Mesendoderm (in vitro differentiated cells): ENCODE data around the gene DENND4B.
A peak's percentile ranks its signal among the peaks of the same experiment; 100 is the strongest.

Experiments
- DNase-seq: peaks from one replicate; pipeline ENCODE4 v3.0.0; 2013
- H2AK5ac ChIP-seq: 2 replicates; pipeline ENCODE4 v1.6.1; 2013; ENCODE audit warnings: low read length, inconsistent platforms
- H2BK120ac ChIP-seq: 2 replicates; pipeline ENCODE4 v1.6.1; 2013; ENCODE audit warnings: low read depth, mild to moderate bottlenecking, low read length, moderate library complexity, mixed read lengths
- H2BK15ac ChIP-seq: replicated peaks from 2 replicates; pipeline ENCODE4 v1.6.1; 2013; ENCODE audit warnings: low read depth, mild to moderate bottlenecking, moderate library complexity
- H2BK5ac ChIP-seq: 2 replicates; pipeline ENCODE4 v1.6.1; 2013; ENCODE audit warnings: low read length, inconsistent platforms
- H3K18ac ChIP-seq: 2 replicates; pipeline ENCODE4 v1.6.1; 2013; ENCODE audit warnings: mild to moderate bottlenecking, low read length, mixed read lengths
- H3K23ac ChIP-seq: one replicate; pipeline ENCODE4 v1.6.1; 2013; ENCODE audit warnings: low read length
- H3K27ac ChIP-seq: 2 replicates; pipeline ENCODE4 v1.5.1; 2013; ENCODE audit warnings: low read depth, mild to moderate bottlenecking, inconsistent platforms, low read length, moderate library complexity
- H3K27me3 ChIP-seq: 2 replicates; pipeline ENCODE4 v1.6.1; 2013; ENCODE audit warnings: low read length, control low read depth, mild to moderate bottlenecking, inconsistent platforms; ENCODE audit not compliant: insufficient read depth, poor library complexity
- H3K36me3 ChIP-seq: 2 replicates; pipeline ENCODE4 v1.6.1; 2013; ENCODE audit warnings: low read length, inconsistent platforms; ENCODE audit not compliant: control insufficient read depth, insufficient read depth
- H3K4ac ChIP-seq: one replicate; pipeline ENCODE4 v1.6.1; 2013; ENCODE audit warnings: low read depth, mild to moderate bottlenecking, low read length, moderate library complexity
- H3K4me1 ChIP-seq: 2 replicates; pipeline ENCODE4 v1.6.1; 2013; ENCODE audit warnings: low read depth, low read length, inconsistent platforms; ENCODE audit not compliant: control insufficient read depth
- H3K4me2 ChIP-seq: 2 replicates; pipeline ENCODE4 v1.6.1; 2013; ENCODE audit warnings: low read length
- H3K4me3 ChIP-seq: 2 replicates; pipeline ENCODE4 v1.5.1; 2013; ENCODE audit warnings: mild to moderate bottlenecking, low read length
- H3K56ac ChIP-seq: one replicate; pipeline ENCODE4 v1.6.1; 2013; ENCODE audit warnings: low read length
- H3K79me1 ChIP-seq: 2 replicates; pipeline ENCODE4 v1.6.1; 2013; ENCODE audit warnings: low read length, inconsistent platforms
- H3K79me2 ChIP-seq: 2 replicates; pipeline ENCODE4 v1.6.1; 2013; ENCODE audit warnings: mild to moderate bottlenecking, low read length; ENCODE audit not compliant: control insufficient read depth, insufficient read depth
- H3K9ac ChIP-seq: 2 replicates; pipeline ENCODE4 v1.6.1; 2013; ENCODE audit warnings: low read length, inconsistent platforms
- H4K5ac ChIP-seq: one replicate; pipeline ENCODE4 v1.6.1; 2013; ENCODE audit warnings: low read length
- H4K8ac ChIP-seq: one replicate; pipeline ENCODE4 v1.6.1; 2013; ENCODE audit warnings: low read depth, mild to moderate bottlenecking, control low read depth, low read length, moderate library complexity
- WGBS: extraction: QIAGEN DNeasy Blood & Tissue Kit; methylation state at CpG from one replicate; pipeline ENCODE4 v1.1.7; 2013; ENCODE audit warnings: low lambda C conversion rate, missing lambda C conversion rate; ENCODE audit not compliant: insufficient coverage; ENCODE audit errors: extremely low coverage; 5-methylcytosine and 5-hydroxymethylcytosine counted together

DENND4B gene

GRCh38 chr1:153957744-153958110, 11.2 kb upstream of the DENND4B start:
- H4K5ac ChIP-seq = no peak overlapping the region
- no peak overlapping the region for H2AK5ac ChIP-seq
- H3K79me2 ChIP-seq = peaks cover 64% of the 10 kb centered on the region
- H2BK15ac ChIP-seq = no peak overlapping the region
- no peak overlapping the region for H2BK5ac ChIP-seq
- peak overlapping the region; percentile 95 for H3K4me3 ChIP-seq
- H3K36me3 ChIP-seq = peaks cover 8% of the 10 kb centered on the region
- no CpG with 5 or more reads among the region's 13 CpGs for whole genome bisulfite sequencing
- H3K23ac ChIP-seq = peak overlapping the region; percentile 7
- H3K9ac ChIP-seq = peak overlapping the region; percentile 88
- H3K79me1 ChIP-seq = peaks cover 38% of the 10 kb centered on the region
- peak; percentile 42 for DNase-seq
- H3K4me2 ChIP-seq = peak overlapping the region; percentile 90
- H4K8ac ChIP-seq = no peak overlapping the region
- H2BK120ac ChIP-seq = no peak overlapping the region
- H3K56ac ChIP-seq = peak overlapping the region; percentile 96
- H3K4ac ChIP-seq = no peak overlapping the region
- peaks cover 9% of the 10 kb centered on the region for H3K4me1 ChIP-seq
- no peak overlapping the region for H3K18ac ChIP-seq
- H3K27ac ChIP-seq = peak overlapping the region; percentile 80
- no peaks in the 10 kb centered on the region for H3K27me3 ChIP-seq

- no peak overlapping the region for H3K27ac ChIP-seq
- WGBS = no CpG with 5 or more reads among the region's 6 CpGs
Observed at GRCh38 chr1:153956997-153957715, 10.6 kb upstream of the DENND4B start.

GRCh38 chr1:153954826-153955225, 8.3 kb upstream of the DENND4B start:
- H3K4me3 ChIP-seq = no peak overlapping the region
- H3K27me3 ChIP-seq = no peaks in the 10 kb centered on the region
- H2BK5ac ChIP-seq = no peak overlapping the region
- H4K5ac ChIP-seq = no peak overlapping the region
- no peak overlapping the region for H3K27ac ChIP-seq
- no peak overlapping the region for H3K4me2 ChIP-seq
- no peak overlapping the region for H2AK5ac ChIP-seq
- no CpG with 5 or more reads among the region's 10 CpGs for WGBS
- peaks cover 6% of the 10 kb centered on the region for H3K4me1 ChIP-seq
- peaks cover 41% of the 10 kb centered on the region for H3K79me2 ChIP-seq
- H3K4ac ChIP-seq = no peak overlapping the region
- no peak overlapping the region for H2BK120ac ChIP-seq
- no peak for DNase-seq
- no peak overlapping the region for H3K23ac ChIP-seq
- H3K79me1 ChIP-seq = peaks cover 33% of the 10 kb centered on the region
- no peak overlapping the region for H3K18ac ChIP-seq
- no peak overlapping the region for H3K56ac ChIP-seq
- H2BK15ac ChIP-seq = no peak overlapping the region
- no peak overlapping the region for H3K9ac ChIP-seq
- no peak overlapping the region for H4K8ac ChIP-seq
- H3K36me3 ChIP-seq = peaks cover 11% of the 10 kb centered on the region

More at GRCh38 chr1:153956997-153957715, 10.6 kb upstream of the DENND4B start:
- H3K9ac ChIP-seq = peak overlapping the region; percentile 88
- peaks cover 9% of the 10 kb centered on the region for H3K4me1 ChIP-seq
- no peak overlapping the region for H2BK5ac ChIP-seq
- H4K8ac ChIP-seq = no peak overlapping the region
- peaks cover 39% of the 10 kb centered on the region for H3K79me1 ChIP-seq
- peak overlapping the region; percentile 95 for H3K4me3 ChIP-seq
- H3K36me3 ChIP-seq = peaks cover 12% of the 10 kb centered on the region
- peaks cover 58% of the 10 kb centered on the region for H3K79me2 ChIP-seq
- no peak for DNase-seq
- no peak overlapping the region for H2BK120ac ChIP-seq
- H3K4me2 ChIP-seq = peak overlapping the region; percentile 90
- H2AK5ac ChIP-seq = no peak overlapping the region
- H3K27me3 ChIP-seq = no peaks in the 10 kb centered on the region
- no peak overlapping the region for H3K18ac ChIP-seq
- peak overlapping the region; percentile 7 for H3K23ac ChIP-seq
- peak overlapping the region; percentile 96 for H3K56ac ChIP-seq
- no peak overlapping the region for H3K4ac ChIP-seq
- H4K5ac ChIP-seq = no peak overlapping the region
- no peak overlapping the region for H2BK15ac ChIP-seq

GRCh38 chr1:153953859-153954365, 7.4 kb upstream of the DENND4B start:
- no peak overlapping the region for H3K56ac ChIP-seq
- H4K8ac ChIP-seq = no peak overlapping the region
- H3K27ac ChIP-seq = no peak overlapping the region
- H3K9ac ChIP-seq = no peak overlapping the region
- no peak overlapping the region for H3K4ac ChIP-seq
- H3K4me3 ChIP-seq = no peak overlapping the region
- H3K4me1 ChIP-seq = peaks cover 6% of the 10 kb centered on the region
- H2BK5ac ChIP-seq = no peak overlapping the region
- no peak overlapping the region for H4K5ac ChIP-seq
- peaks cover 41% of the 10 kb centered on the region for H3K79me2 ChIP-seq
- peaks cover 32% of the 10 kb centered on the region for H3K79me1 ChIP-seq
- H3K4me2 ChIP-seq = no peak overlapping the region
- no peak overlapping the region for H2BK15ac ChIP-seq
- peaks cover 12% of the 10 kb centered on the region for H3K36me3 ChIP-seq
- no CpG with 5 or more reads among the region's 4 CpGs for WGBS
- no peak overlapping the region for H3K18ac ChIP-seq
- no peak overlapping the region for H2BK120ac ChIP-seq
- H3K27me3 ChIP-seq = no peaks in the 10 kb centered on the region
- no peak for DNase-seq
- no peak overlapping the region for H2AK5ac ChIP-seq
- no peak overlapping the region for H3K23ac ChIP-seq

- no peak overlapping the region for H3K4me3 ChIP-seq
- H3K79me2 ChIP-seq = peaks cover 29% of the 10 kb centered on the region
- no peak for DNase-seq
- H3K36me3 ChIP-seq = peaks cover 16% of the 10 kb centered on the region
- H4K8ac ChIP-seq = no peak overlapping the region
- H2BK15ac ChIP-seq = no peak overlapping the region
- no CpG with 5 or more reads among the region's 2 CpGs for WGBS
- H3K9ac ChIP-seq = no peak overlapping the region
- no peaks in the 10 kb centered on the region for H3K27me3 ChIP-seq
- no peak overlapping the region for H2BK5ac ChIP-seq
- H4K5ac ChIP-seq = no peak overlapping the region
- no peak overlapping the region for H3K27ac ChIP-seq
- no peak overlapping the region for H3K56ac ChIP-seq
- peaks cover 24% of the 10 kb centered on the region for H3K79me1 ChIP-seq
- no peak overlapping the region for H3K4me2 ChIP-seq
- H3K4ac ChIP-seq = no peak overlapping the region
- no peak overlapping the region for H2BK120ac ChIP-seq
- H2AK5ac ChIP-seq = no peak overlapping the region
- H3K4me1 ChIP-seq = peaks cover 3% of the 10 kb centered on the region
- no peak overlapping the region for H3K23ac ChIP-seq
- no peak overlapping the region for H3K18ac ChIP-seq
Observed at GRCh38 chr1:153951801-153952200, 5.3 kb upstream of the DENND4B start.
